Measurements from ENCODE around the gene NUDC. TPM values are rescaled to one million over a fixed set of nuclear protein-coding genes. Genes with fewer than 3 reads are reported as not detected.

NUDC gene
- total and polyA plus RNA-seq, 2 of the 13 experiments (the other 11 are each of a cell fraction or from before 2014, with no cell fraction given) = 34.7 to 104 TPM

- intact Hi-C loops (cut with micrococcal nuclease; ENCODE audit: unreplicated experiment) (no loop called here), in situ Hi-C loops (cut with HindIII; ENCODE audit: extremely low pct_ligation_motif_present, low pct_unique_long_range_greater_than_20kb) (no loop called here)
- POLR2A ChIA-PET = no interaction called here
- H3K27ac ChIP-seq (ENCODE audit: extremely low read length, insufficient read depth, low read length) = no peak overlapping the region
- no peaks in the 10 kb centered on the region for H3K36me3 ChIP-seq (replicated peaks in 1 of 2; ENCODE audit: control insufficient read depth in 1 of 2, insufficient read depth in 2 of 2, low read length in 2 of 2)
- no peaks in the 10 kb centered on the region for H3K9me3 ChIP-seq (ENCODE audit: low read length)
- 87% methylated on average over 3 of the region's 3 CpGs for WGBS (ENCODE audit: low lambda C conversion rate)
- TF ChIP-seq HNF1A (IDR thresholded peaks at IDR 0.05; ENCODE audit: low read depth) (no peak), HNF1A (CRISPR knock-in tag; IDR thresholded peaks at IDR 0.05; ENCODE audit: borderline replicate concordance) (no peak), NFE2 (CRISPR knock-in tag; IDR thresholded peaks at IDR 0.05) (no peak), NFAT5 (CRISPR knock-in tag; IDR thresholded peaks at IDR 0.05) (no peak), CEBPB (IDR thresholded peaks at IDR 0.05; ENCODE audit: borderline replicate concordance, low read depth, low read length) (no peak), ZNF414 (CRISPR knock-in tag; IDR thresholded peaks at IDR 0.05) (no peak), ATF7-NPFF (CRISPR knock-in tag; IDR thresholded peaks at IDR 0.05; ENCODE audit: low read depth) (no peak), DNMT1 (CRISPR knock-in tag; IDR thresholded peaks at IDR 0.05) (no peak), ZNF329 (CRISPR knock-in tag; IDR thresholded peaks at IDR 0.05; ENCODE audit: low read depth) (no peak), ZNF644 (CRISPR knock-in tag; IDR thresholded peaks at IDR 0.05; ENCODE audit: low read depth) (no peak), MEF2D (CRISPR knock-in tag; IDR thresholded peaks at IDR 0.05) (no peak), CHCHD3 (CRISPR knock-in tag; IDR thresholded peaks at IDR 0.05) (no peak), ZNF350 (CRISPR knock-in tag; IDR thresholded peaks at IDR 0.05; ENCODE audit: borderline replicate concordance, low read depth) (no peak)
- no peak overlapping the region for H2AFZ ChIP-seq (ENCODE audit: low read length)
- no peak overlapping the region for H3K9ac ChIP-seq (ENCODE audit: insufficient read depth, low read depth, low read length)
- H3K4me2 ChIP-seq (ENCODE audit: low read depth, low read length) = no peak overlapping the region
- ATAC-seq (no peak), DNase-seq (ENCODE audit: low spot score) (no peak), FAIRE-seq (no peak)
- no TSS peak for BruUV-seq (replicated peaks)
- H4K20me1 ChIP-seq (ENCODE audit: insufficient read depth, low read length) = no peaks in the 10 kb centered on the region
- no peaks in the 10 kb centered on the region; a peak in 1 of 5 replicates for H3K27me3 ChIP-seq (ENCODE audit: control insufficient read depth in 1 of 2, insufficient read depth in 2 of 2, low read length in 2 of 2)
- no peak overlapping the region for H3K4me3 ChIP-seq (replicated peaks in 1 of 3; ENCODE audit: insufficient read depth in 1 of 3, low read depth in 2 of 3, low read length in 3 of 3)
- no peaks in the 10 kb centered on the region for H3K79me2 ChIP-seq (ENCODE audit: insufficient read depth, low read length)
- CTCF ChIA-PET (ENCODE audit: low intra/inter-chr PET ratio, low total read pairs) = no interaction called here
- peaks cover 41% of the 10 kb centered on the region for H3K4me1 ChIP-seq (ENCODE audit: insufficient read depth, low read length)
These were observed 35.8 kb downstream of the NUDC start for GRCh38 chr1:26957306-26957705.

All from HepG2 (cell line).